ENCODE data around the gene LMX1B.
"Not testable (repeated sequence)": the region's sequence is repeated elsewhere in the genome, so short reads cannot be mapped to it uniquely, and the experiment has no call there.

The LMX1B gene

DNA sequence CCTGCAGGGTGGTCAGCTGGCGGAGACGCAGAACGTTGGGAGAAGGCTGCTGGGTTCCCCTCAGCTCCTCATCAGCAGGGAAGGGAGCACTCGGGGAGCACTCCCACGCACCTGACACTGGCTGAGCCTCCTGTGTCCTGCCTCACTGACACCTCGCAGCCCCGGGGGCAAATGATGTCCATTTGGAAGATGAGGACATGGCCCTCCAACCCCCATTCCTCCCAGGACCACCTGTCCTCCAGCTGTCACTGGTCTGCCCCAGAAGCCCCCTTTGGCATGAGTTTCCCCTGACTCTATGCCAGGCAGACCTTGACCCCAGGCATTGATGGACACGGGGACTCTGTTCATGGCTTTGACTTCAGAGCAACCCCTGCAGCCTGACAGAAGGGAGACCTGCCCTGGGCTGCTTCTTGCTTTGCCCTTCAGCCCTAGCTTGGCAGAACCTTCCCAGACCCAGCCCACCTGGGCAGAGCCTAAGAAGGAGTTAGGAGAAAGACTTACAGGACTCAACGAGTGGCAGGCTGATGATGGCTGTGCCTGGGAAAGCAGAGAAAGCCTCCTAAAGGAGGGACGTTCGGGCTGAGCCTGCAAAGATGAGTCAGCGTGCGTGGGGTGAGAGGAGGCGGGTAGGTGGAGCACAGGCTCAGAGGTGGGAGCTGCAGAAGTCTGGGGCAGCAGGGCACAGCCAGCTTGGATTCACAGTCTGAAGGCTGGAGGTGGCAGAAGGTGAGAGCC, 90.6 kb downstream of the LMX1B start:
- ATAC-seq (replicated peaks; ENCODE audit: extremely low read depth, poor library complexity, severe bottlenecking) (no peak), DNase-seq (ENCODE audit: low spot score in 2 of 2) (peak in 1 of 2 donors; percentile 10)
- Mint-ChIP-seq H3K27ac (ENCODE audit: low read depth) (no peak overlapping the region), H3K9me3 (no peaks in the 10 kb centered on the region), H3K4me3 (no peak overlapping the region), H3K4me1 (peaks cover 12% of the 10 kb centered on the region), H3K27me3 (peaks cover 58% of the 10 kb centered on the region), H3K36me3 (ENCODE audit: insufficient read depth) (no peaks in the 10 kb centered on the region)

DNA sequence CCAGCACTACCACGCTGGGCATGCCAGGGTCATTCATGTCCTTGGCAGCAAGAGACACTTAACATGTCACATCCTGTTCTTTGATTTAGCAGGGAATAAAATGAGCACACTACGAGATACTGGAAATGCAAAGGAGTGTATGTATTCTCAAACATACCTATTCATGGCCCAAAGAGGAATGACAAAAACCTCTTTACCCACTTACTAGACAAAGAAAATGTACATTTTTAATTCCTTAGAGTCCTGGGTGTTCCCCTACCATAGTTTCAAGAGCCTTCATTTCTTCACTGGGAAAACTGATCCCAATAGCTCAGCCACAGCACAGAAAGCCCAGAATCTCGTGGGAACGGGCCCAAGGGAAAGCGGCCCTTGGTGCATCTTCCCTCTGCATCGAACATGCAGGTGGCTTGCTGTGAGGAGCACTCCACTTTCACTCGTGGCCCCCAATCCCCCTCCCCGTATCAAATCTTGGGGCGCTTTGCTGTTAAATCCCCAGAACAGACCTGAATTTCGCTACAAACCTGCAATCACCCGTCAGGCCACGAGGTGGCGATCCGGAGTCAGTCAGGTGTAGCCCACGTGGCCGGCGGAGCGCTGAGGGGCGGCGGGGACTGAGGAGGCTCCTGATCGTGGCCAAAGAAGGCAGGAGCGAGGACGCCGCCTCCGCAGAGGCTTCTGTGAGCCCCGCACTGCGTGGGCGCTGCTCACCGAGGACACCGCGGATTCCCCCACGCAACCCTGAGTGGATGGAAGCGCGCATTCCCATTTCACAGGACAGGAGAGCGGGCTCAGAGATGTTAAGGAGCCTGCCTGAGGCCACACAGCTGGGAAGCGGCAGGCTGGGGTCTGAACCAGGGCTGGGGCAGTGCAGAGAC, 91.4 kb downstream of the LMX1B start:
- Mint-ChIP-seq H3K27ac (ENCODE audit: low read depth) (no peak overlapping the region), H3K36me3 (ENCODE audit: insufficient read depth) (no peaks in the 10 kb centered on the region), H3K9me3 (no peaks in the 10 kb centered on the region), H3K4me1 (peaks cover 12% of the 10 kb centered on the region), H3K4me3 (peak overlapping the region; percentile 61), H3K27me3 (peaks cover 50% of the 10 kb centered on the region)
- ATAC-seq (replicated peaks; ENCODE audit: extremely low read depth, poor library complexity, severe bottlenecking) (peak; percentile 79), DNase-seq (ENCODE audit: low spot score in 2 of 2) (peak; percentile 75 to 82)

DNA sequence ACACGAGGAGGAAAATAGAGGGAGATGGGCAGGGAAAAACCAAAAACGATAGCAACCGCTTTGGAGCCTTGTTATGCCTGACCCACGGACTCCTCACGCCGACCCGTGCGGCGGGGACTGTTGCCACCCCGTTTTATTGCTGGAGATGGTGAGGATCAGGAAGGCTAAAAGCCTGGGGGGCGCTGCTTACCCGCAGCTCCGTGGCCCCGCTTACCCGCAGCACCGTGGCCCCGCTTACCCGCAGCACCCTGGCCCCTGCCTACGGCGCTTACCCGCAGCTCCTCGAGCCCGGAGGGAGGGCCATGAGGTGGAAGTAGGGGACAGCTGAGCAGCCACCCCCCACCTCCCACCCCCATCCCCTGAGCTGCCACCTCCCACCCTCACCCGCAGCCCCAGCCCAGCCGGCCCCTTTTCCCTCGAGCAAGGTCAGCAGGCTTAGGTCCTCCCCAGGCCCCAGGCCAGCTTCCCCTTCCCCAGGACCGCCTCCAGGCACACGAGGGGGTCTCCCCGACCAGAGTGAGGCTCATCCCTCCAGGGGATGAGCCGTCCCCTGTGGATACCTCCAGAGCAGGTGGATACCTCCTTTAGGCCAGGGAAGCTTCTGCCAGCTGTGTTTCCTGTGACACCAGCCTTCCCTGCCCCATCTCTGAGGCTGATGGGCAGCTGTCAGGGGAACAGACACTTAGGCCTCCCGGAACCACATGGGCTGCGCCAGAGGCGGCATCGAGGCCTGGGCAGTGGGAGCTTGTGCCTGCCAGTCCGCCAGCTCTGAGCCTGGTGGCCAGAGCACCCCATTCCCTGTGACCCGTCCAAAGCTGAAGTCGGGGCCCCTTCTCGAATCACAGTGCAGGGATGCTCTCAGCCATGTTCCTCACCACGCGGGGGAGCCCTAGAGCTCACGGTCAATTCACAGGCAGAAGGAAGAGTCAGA, 92.3 kb downstream of the LMX1B start:
- Mint-ChIP-seq H3K27ac (ENCODE audit: low read depth) (no peak overlapping the region), H3K9me3 (no peaks in the 10 kb centered on the region), H3K27me3 (peaks cover 46% of the 10 kb centered on the region), H3K36me3 (ENCODE audit: insufficient read depth) (no peaks in the 10 kb centered on the region), H3K4me3 (peak overlapping the region; percentile 61), H3K4me1 (peaks cover 12% of the 10 kb centered on the region)
- ATAC-seq (replicated peaks; ENCODE audit: extremely low read depth, poor library complexity, severe bottlenecking) (peak; percentile 64), DNase-seq (ENCODE audit: low spot score in 2 of 2) (peak; percentile 42 to 63)

DNA sequence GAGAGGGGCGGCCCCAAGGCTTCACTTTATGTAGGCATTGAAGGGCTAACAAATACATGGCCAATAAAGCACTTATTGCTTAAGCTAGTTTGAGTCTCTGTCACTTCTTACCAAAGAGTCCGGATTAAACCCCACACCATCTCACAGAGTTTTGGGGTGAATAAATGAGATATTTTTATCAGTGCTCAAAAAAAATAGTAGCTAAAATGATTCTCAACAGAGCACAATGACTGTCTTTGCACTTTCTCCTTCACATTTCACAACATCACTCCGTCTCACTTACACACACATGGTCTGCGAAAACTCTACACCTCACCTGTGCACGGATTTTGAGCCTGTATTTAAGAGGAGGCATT, 92.9 kb downstream of the LMX1B start:
- no peak for ATAC-seq (replicated peaks; ENCODE audit: extremely low read depth, poor library complexity, severe bottlenecking)
- H3K36me3 Mint-ChIP-seq (ENCODE audit: insufficient read depth) = no peaks in the 10 kb centered on the region
- H3K4me3 Mint-ChIP-seq = no peak overlapping the region
- peaks cover 39% of the 10 kb centered on the region for H3K27me3 Mint-ChIP-seq
- no peaks in the 10 kb centered on the region for H3K9me3 Mint-ChIP-seq
- H3K27ac Mint-ChIP-seq (ENCODE audit: low read depth) = no peak overlapping the region
- H3K4me1 Mint-ChIP-seq = peaks cover 12% of the 10 kb centered on the region
- no peak for DNase-seq (ENCODE audit: low spot score in 2 of 2)

DNA sequence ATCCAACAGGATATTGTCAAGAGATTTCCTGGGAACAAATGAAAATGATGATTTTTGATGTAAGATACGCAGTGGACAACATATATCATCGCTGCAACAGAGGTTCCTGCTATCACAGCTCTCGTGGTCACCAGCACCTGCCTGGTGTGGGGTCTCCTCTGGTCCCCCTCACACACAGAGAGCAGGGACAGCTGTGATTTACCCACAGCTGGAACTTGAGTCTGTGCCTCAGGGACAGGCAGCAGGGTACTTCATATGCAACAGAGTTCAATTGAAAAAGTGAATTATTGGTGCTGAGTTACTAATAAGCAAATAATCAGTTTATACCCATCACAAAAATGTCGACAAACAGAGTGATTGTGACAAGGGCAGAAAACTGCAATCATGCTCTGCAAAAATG, 93.4 kb downstream of the LMX1B start:
- H3K9me3 Mint-ChIP-seq = no peaks in the 10 kb centered on the region
- H3K36me3 Mint-ChIP-seq (ENCODE audit: insufficient read depth) = no peaks in the 10 kb centered on the region
- ATAC-seq (replicated peaks; ENCODE audit: extremely low read depth, poor library complexity, severe bottlenecking) = no peak
- peaks cover 12% of the 10 kb centered on the region for H3K4me1 Mint-ChIP-seq
- peaks cover 35% of the 10 kb centered on the region for H3K27me3 Mint-ChIP-seq
- no peak overlapping the region for H3K27ac Mint-ChIP-seq (ENCODE audit: low read depth)
- DNase-seq (ENCODE audit: low spot score in 2 of 2) = no peak
- no peak overlapping the region for H3K4me3 Mint-ChIP-seq

DNA sequence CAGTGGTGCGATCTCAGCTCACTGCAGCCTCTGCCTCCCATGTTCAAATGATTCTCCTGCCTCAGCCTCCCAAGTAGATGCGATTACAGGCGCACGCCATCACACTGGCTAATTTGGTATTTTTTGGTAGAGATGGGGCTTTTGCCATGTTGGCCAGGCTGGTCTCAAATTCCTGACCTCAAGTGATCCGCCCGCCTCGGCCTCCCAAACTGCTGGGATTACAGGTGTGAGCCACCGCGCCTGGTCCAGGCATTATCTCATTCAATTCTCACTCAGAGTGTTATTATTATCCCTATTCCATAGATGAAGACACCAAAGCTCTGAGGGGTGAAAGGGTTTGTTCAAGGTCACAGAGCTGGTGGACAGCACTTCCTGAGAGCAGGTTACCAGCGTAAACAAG, 94.0 kb downstream of the LMX1B start:
- DNase-seq (ENCODE audit: low spot score in 2 of 2); ATAC-seq (replicated peaks; ENCODE audit: extremely low read depth, poor library complexity, severe bottlenecking); H3K27ac Mint-ChIP-seq (ENCODE audit: low read depth); H3K4me3 Mint-ChIP-seq; H3K9me3 Mint-ChIP-seq; H3K36me3 Mint-ChIP-seq (ENCODE audit: insufficient read depth): not testable (repeated sequence)
- Mint-ChIP-seq H3K4me1 (peaks cover 12% of the 10 kb centered on the region), H3K27me3 (peaks cover 29% of the 10 kb centered on the region)

DNA sequence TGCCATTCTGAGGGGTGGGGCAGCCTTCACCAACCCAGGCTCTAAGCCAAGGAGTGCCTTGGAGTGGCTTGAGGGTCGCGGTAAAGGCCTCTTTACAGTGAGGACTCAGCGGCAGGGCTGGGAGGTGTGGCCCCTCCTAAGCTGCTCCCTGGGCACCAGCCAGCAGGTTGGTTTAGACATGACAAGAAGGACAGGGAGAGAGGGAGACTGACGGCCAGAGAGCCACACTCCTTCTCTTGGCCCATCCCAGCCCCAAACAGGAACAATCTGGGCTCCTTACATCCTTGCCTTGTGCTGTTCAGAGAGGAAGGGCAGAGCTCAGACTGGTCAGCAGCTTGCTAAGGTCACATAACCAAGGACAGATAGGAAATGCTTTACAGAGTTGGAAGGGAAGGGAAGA, 94.5 kb downstream of the LMX1B start:
- DNase-seq (ENCODE audit: low spot score in 2 of 2) (peak; percentile 7 to 10), ATAC-seq (replicated peaks; ENCODE audit: extremely low read depth, poor library complexity, severe bottlenecking) (no peak)
- H3K4me1 Mint-ChIP-seq = peaks cover 12% of the 10 kb centered on the region
- no peak overlapping the region for H3K27ac Mint-ChIP-seq (ENCODE audit: low read depth)
- no peaks in the 10 kb centered on the region for H3K36me3 Mint-ChIP-seq (ENCODE audit: insufficient read depth)
- H3K9me3 Mint-ChIP-seq = no peaks in the 10 kb centered on the region
- peaks cover 25% of the 10 kb centered on the region for H3K27me3 Mint-ChIP-seq
- no peak overlapping the region for H3K4me3 Mint-ChIP-seq

DNA sequence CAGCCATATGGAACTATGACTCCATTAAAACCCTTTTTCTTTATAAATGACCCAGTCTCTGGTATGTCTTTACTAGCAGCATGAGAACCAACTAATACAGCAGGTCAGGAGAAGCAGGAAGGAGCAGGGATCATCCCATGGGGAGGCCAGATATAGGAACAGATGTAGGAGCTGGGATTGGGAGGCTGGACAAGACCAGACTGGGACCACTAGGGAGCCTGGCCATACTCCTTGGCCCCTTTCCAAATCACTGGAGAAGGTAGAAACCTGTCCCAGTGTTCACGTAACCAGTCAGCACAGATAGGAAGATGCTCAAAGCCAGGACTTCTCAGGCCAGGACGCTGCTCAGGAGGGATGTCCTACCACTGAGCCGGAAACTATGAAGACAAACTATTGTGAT, 95.5 kb downstream of the LMX1B start:
- DNase-seq (ENCODE audit: low spot score in 2 of 2) (no peak), ATAC-seq (replicated peaks; ENCODE audit: extremely low read depth, poor library complexity, severe bottlenecking) (no peak)
- peaks cover 12% of the 10 kb centered on the region for H3K4me1 Mint-ChIP-seq
- H3K36me3 Mint-ChIP-seq (ENCODE audit: insufficient read depth) = no peaks in the 10 kb centered on the region
- no peak overlapping the region for H3K27ac Mint-ChIP-seq (ENCODE audit: low read depth)
- H3K4me3 Mint-ChIP-seq = no peak overlapping the region
- no peaks in the 10 kb centered on the region for H3K9me3 Mint-ChIP-seq
- peaks cover 14% of the 10 kb centered on the region for H3K27me3 Mint-ChIP-seq

DNA sequence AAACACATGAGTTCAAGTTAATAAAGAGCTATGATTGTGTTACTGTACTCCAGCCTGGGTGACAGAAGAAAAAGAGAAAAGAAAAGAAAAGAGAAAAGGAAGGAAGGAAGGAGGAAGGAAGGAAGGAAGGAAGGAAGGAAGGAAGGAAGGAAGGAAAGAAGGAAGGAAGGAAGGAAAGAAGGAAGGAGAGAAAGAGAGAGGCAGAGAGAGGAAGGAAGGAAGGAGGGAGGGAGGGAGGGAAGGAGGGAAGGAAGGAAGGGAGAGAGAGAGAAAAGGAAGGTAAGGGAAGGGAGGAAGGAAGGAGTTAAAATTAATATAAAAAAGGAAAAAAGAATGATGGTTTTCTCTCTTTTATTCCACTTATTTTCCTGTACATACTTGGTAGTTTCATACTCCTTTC, 101.7 kb downstream of the LMX1B start:
- ATAC-seq (replicated peaks; ENCODE audit: extremely low read depth, poor library complexity, severe bottlenecking) (no peak), DNase-seq (ENCODE audit: low spot score in 2 of 2) (no peak)
- peaks cover 16% of the 10 kb centered on the region for H3K27me3 Mint-ChIP-seq
- no peaks in the 10 kb centered on the region for H3K9me3 Mint-ChIP-seq
- peaks cover 26% of the 10 kb centered on the region for H3K4me1 Mint-ChIP-seq
- H3K4me3 Mint-ChIP-seq = no peak overlapping the region
- peaks cover 10% of the 10 kb centered on the region for H3K36me3 Mint-ChIP-seq (ENCODE audit: insufficient read depth)
- peak overlapping the region; percentile 68 for H3K27ac Mint-ChIP-seq (ENCODE audit: low read depth)

DNA sequence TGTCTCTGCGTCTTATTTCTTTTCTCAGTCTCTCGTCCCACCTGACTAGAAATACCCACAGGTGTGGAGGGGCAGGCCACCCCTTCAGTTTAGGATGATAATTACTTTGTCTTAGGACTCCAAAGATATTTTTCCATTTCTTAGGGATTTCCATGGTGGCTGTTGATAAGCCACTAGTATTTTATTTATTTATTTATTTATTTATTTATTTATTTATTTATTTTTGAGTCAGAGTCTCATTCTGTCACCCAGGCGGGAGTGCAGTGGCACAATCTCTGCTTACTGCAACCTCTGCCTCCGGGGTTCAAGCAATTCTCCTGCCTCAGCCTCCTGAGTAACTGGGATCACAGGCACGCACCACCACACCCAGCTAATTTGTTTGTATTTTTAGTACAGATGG, 103.7 kb downstream of the LMX1B start:
- Mint-ChIP-seq H3K4me1 (peaks cover 45% of the 10 kb centered on the region), H3K27me3 (peaks cover 16% of the 10 kb centered on the region)
- H3K9me3 Mint-ChIP-seq; H3K27ac Mint-ChIP-seq (ENCODE audit: low read depth); DNase-seq (ENCODE audit: low spot score in 2 of 2); H3K36me3 Mint-ChIP-seq (ENCODE audit: insufficient read depth); ATAC-seq (replicated peaks; ENCODE audit: extremely low read depth, poor library complexity, severe bottlenecking); H3K4me3 Mint-ChIP-seq: not testable (repeated sequence)

DNA sequence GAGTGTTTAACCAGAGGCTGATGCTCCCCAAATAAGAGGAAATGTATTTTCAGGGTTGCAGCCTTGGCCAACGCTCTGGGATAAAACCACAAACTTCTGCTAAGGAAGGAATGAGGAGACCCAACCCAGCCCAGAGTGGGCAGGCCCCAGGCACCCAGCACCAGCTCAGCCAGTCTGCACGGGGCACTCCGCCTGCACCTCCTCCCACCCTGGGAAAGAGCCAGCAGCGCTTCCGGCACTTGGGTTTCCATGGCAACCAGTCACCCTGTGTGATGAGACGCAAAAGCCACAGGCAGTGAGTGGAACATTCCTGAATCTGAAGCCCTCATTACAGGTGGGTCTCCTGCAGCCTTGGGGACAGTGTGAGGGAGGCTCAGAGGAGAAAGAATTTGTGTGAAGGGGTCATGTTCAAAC, 105.9 kb downstream of the LMX1B start:
- ATAC-seq (replicated peaks; ENCODE audit: extremely low read depth, poor library complexity, severe bottlenecking) (peak; percentile 69), DNase-seq (ENCODE audit: low spot score in 2 of 2) (peak; percentile 70 to 87)
- H3K27me3 Mint-ChIP-seq = peaks cover 16% of the 10 kb centered on the region
- H3K9me3 Mint-ChIP-seq = no peaks in the 10 kb centered on the region
- peak overlapping the region; percentile 85 for H3K4me3 Mint-ChIP-seq
- peaks cover 56% of the 10 kb centered on the region for H3K4me1 Mint-ChIP-seq
- peak overlapping the region; percentile 97 for H3K27ac Mint-ChIP-seq (ENCODE audit: low read depth)
- H3K36me3 Mint-ChIP-seq (ENCODE audit: insufficient read depth) = peaks cover 15% of the 10 kb centered on the region

DNA sequence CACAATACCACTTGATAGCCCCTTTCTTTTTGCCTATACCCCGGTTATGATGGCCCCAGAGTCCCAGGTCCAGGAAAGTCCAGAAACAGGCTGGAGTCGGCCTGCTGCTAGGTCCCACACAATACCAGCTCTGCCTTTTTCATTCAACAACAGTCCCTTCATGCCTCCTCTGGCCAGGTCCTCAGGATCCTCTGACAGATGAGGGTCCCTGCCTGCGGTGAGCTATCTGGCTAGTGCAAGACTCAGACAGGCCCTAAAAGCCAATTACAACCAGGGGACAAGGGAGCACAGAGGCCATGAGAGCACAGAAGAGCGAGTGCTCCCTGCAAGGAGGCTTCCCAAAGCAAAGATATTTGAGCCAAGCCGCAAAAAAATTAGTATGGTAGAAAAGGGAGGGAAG, 106.3 kb downstream of the LMX1B start:
- DNase-seq (ENCODE audit: low spot score in 2 of 2) (no peak), ATAC-seq (replicated peaks; ENCODE audit: extremely low read depth, poor library complexity, severe bottlenecking) (no peak)
- Mint-ChIP-seq H3K36me3 (ENCODE audit: insufficient read depth) (peaks cover 15% of the 10 kb centered on the region), H3K4me3 (peak overlapping the region; percentile 85), H3K4me1 (peaks cover 56% of the 10 kb centered on the region), H3K27me3 (peaks cover 12% of the 10 kb centered on the region), H3K9me3 (no peaks in the 10 kb centered on the region), H3K27ac (ENCODE audit: low read depth) (peak overlapping the region; percentile 97)

Measured in central memory CD8-positive, alpha-beta T cell (primary cell).